Measurements from ENCODE around the gene KIF1A.

The KIF1A gene

DNA sequence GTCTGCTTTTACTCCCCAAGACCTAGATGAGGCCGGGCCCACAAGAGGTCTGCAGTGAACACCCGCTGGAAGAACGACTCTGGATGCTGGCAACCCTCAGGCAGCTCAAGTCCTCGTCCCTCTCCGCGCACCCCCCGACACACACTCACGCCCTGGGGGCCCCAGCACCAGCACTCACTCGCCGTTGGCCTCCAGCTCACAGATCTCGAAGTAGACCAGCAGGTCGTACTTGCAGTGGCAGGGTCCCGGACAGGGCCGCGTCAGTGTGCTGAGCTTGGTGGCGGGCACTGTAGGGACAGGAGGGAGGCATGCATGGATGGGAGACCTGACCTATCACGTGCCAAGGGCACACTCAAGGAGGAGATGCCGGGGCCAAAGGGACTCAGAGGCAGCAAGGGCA lies 78.9 kb downstream of the KIF1A start:
- Histone ChIP-seq H3F3A (ENCODE audit: insufficient read depth, low read length) (no peaks in the 10 kb centered on the region), H3K4me1 (ENCODE audit: insufficient read depth, low read length, severe bottlenecking) (no peaks in the 10 kb centered on the region), H3K27me3 (ENCODE audit: insufficient read depth, low read length) (peaks cover 3% of the 10 kb centered on the region; the same call in 1 of the 2 replicates), H3K4me2 (ENCODE audit: low read length) (no peak overlapping the region), H3K36me3 (ENCODE audit: insufficient read depth, low read length) (no peaks in the 10 kb centered on the region), H3K27ac (ENCODE audit: low read depth, low read length, poor library complexity, severe bottlenecking) (no peak overlapping the region), H3K9me2 (ENCODE audit: low read depth, low read length) (no peaks in the 10 kb centered on the region), H2AFZ (ENCODE audit: low read length) (no peak overlapping the region), H3K9me3 (ENCODE audit: low read length) (no peaks in the 10 kb centered on the region), H3K4me3 (ENCODE audit: low read depth, low read length, poor library complexity, severe bottlenecking) (no peak overlapping the region), H3K79me2 (ENCODE audit: insufficient read depth, low read length) (no peaks in the 10 kb centered on the region), H4K20me1 (ENCODE audit: insufficient read depth, low read length) (no peaks in the 10 kb centered on the region), H3K9ac (ENCODE audit: low read length) (no peak overlapping the region)
- TF ChIP-seq, protein P1, sequence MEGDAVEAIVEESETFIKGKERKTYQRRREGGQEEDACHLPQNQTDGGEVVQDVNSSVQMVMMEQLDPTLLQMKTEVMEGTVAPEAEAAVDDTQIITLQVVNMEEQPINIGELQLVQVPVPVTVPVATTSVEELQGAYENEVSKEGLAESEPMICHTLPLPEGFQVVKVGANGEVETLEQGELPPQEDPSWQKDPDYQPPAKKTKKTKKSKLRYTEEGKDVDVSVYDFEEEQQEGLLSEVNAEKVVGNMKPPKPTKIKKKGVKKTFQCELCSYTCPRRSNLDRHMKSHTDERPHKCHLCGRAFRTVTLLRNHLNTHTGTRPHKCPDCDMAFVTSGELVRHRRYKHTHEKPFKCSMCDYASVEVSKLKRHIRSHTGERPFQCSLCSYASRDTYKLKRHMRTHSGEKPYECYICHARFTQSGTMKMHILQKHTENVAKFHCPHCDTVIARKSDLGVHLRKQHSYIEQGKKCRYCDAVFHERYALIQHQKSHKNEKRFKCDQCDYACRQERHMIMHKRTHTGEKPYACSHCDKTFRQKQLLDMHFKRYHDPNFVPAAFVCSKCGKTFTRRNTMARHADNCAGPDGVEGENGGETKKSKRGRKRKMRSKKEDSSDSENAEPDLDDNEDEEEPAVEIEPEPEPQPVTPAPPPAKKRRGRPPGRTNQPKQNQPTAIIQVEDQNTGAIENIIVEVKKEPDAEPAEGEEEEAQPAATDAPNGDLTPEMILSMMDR (IDR thresholded peaks at IDR 0.05; ENCODE audit: low read length), result no peak
- TF ChIP-seq EZH2 (IDR thresholded peaks at IDR 0.05; ENCODE audit: borderline replicate concordance, low read length), result no peak

DNA sequence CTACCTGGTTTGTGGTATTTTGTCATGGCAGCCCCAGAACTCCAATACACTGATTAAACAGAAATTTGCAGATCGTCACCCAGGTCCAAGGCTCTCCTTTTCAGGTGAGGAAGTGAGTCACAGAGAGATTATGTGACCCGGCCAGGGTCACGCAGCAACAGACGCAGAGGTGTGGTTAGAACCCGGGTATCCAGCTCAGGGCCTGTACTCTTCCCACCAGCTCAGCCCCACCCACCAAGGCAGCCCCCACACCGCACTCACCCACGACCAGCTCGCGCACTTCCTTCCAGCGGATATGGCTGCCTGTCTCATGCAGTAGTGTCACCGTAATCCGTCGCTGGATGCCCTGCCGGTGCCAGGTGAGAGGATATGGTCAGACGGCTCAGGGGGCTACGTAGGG lies 80.2 kb downstream of the KIF1A start:
- Histone ChIP-seq H3K9me3 (ENCODE audit: low read length) (no peaks in the 10 kb centered on the region), H3K9ac (ENCODE audit: low read length) (no peak overlapping the region), H3F3A (ENCODE audit: insufficient read depth, low read length) (no peaks in the 10 kb centered on the region), H3K4me1 (ENCODE audit: insufficient read depth, low read length, severe bottlenecking) (no peaks in the 10 kb centered on the region), H3K9me2 (ENCODE audit: low read depth, low read length) (no peaks in the 10 kb centered on the region), H3K79me2 (ENCODE audit: insufficient read depth, low read length) (no peaks in the 10 kb centered on the region), H4K20me1 (ENCODE audit: insufficient read depth, low read length) (no peaks in the 10 kb centered on the region), H3K27ac (ENCODE audit: low read depth, low read length, poor library complexity, severe bottlenecking) (no peak overlapping the region), H3K27me3 (ENCODE audit: insufficient read depth, low read length) (peaks cover 3% of the 10 kb centered on the region; the same call in 1 of the 2 replicates), H2AFZ (ENCODE audit: low read length) (no peak overlapping the region), H3K4me3 (ENCODE audit: low read depth, low read length, poor library complexity, severe bottlenecking) (no peak overlapping the region), H3K36me3 (ENCODE audit: insufficient read depth, low read length) (no peaks in the 10 kb centered on the region), H3K4me2 (ENCODE audit: low read length) (no peak overlapping the region)
- TF ChIP-seq EZH2 (IDR thresholded peaks at IDR 0.05; ENCODE audit: borderline replicate concordance, low read length), result no peak
- TF ChIP-seq, protein P1 (IDR thresholded peaks at IDR 0.05; ENCODE audit: low read length), result no peak

DNA sequence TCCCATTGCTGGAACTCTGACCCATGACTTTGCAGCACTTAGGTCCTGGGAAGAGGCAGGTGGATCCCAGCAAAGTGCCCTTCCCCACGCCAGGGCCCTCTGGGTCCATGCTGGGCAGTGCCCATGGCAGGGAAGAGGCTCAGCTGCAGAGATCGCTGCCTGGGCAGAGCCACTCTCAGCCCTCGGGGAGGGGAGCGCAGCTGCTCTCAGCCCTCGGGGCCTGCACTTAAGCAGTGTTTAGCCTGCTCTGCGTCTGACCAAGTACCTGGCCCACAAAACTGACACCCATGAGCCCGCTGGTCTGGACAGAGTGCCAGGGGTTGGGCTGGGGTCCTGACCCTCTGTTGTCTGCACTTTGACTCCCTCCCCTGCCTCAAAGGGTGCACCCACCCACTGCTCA lies 82.1 kb downstream of the KIF1A start:
- Histone ChIP-seq H3K9ac (ENCODE audit: low read length) (no peak overlapping the region), H3K9me2 (ENCODE audit: low read depth, low read length) (no peaks in the 10 kb centered on the region), H4K20me1 (ENCODE audit: insufficient read depth, low read length) (no peaks in the 10 kb centered on the region), H2AFZ (ENCODE audit: low read length) (no peak overlapping the region), H3F3A (ENCODE audit: insufficient read depth, low read length) (no peaks in the 10 kb centered on the region), H3K27ac (ENCODE audit: low read depth, low read length, poor library complexity, severe bottlenecking) (no peak overlapping the region), H3K27me3 (ENCODE audit: insufficient read depth, low read length) (peaks cover 3% of the 10 kb centered on the region; the same call in 1 of the 2 replicates), H3K4me2 (ENCODE audit: low read length) (no peak overlapping the region), H3K4me3 (ENCODE audit: low read depth, low read length, poor library complexity, severe bottlenecking) (no peak overlapping the region), H3K79me2 (ENCODE audit: insufficient read depth, low read length) (no peaks in the 10 kb centered on the region), H3K36me3 (ENCODE audit: insufficient read depth, low read length) (no peaks in the 10 kb centered on the region), H3K4me1 (ENCODE audit: insufficient read depth, low read length, severe bottlenecking) (no peaks in the 10 kb centered on the region), H3K9me3 (ENCODE audit: low read length) (no peaks in the 10 kb centered on the region)
- TF ChIP-seq, protein P1 (IDR thresholded peaks at IDR 0.05; ENCODE audit: low read length), result no peak
- TF ChIP-seq EZH2 (IDR thresholded peaks at IDR 0.05; ENCODE audit: borderline replicate concordance, low read length), result no peak

All from OCI-LY1 (cell line).